ENCODE data around the gene TBL3. TPM values are rescaled to one million over a fixed set of nuclear protein-coding genes. Genes with fewer than 3 reads are reported as not detected.

Gene TBL3
- total RNA-seq, 1 donor from 2014 or later, result 30.7 TPM

DNA sequence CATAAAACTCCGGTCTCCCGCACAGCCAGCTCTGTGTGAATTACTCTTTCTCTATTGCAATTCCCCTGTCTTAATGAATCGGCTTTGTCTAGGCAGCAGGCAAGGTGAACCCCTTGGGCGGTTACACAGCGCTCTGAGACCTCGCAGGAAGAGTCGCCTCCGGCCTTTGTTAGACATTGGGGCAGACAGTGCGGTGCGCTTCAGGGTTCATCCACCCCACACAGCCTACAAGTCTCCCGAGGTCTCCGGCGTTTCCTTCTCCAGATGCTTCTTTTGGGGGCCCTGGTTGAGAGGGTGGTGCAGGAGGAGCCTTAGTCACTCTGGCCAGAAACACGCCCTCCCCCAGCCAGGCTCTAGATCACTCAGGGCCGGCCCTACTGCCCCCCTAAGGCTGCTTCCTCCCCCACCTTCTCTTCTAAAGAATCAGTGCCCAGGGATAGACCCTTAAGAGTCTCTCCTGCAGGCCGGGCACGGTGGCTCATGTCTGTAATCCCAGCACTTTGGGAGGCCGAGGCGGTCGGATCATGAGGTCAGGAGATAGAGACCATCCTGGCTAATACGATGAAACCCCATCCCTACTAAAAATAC lies 27.1 kb upstream of the TBL3 start:
- TF ChIP-seq EZH2 (IDR thresholded peaks at IDR 0.05), result no peak
- TF ChIP-seq, protein P1, sequence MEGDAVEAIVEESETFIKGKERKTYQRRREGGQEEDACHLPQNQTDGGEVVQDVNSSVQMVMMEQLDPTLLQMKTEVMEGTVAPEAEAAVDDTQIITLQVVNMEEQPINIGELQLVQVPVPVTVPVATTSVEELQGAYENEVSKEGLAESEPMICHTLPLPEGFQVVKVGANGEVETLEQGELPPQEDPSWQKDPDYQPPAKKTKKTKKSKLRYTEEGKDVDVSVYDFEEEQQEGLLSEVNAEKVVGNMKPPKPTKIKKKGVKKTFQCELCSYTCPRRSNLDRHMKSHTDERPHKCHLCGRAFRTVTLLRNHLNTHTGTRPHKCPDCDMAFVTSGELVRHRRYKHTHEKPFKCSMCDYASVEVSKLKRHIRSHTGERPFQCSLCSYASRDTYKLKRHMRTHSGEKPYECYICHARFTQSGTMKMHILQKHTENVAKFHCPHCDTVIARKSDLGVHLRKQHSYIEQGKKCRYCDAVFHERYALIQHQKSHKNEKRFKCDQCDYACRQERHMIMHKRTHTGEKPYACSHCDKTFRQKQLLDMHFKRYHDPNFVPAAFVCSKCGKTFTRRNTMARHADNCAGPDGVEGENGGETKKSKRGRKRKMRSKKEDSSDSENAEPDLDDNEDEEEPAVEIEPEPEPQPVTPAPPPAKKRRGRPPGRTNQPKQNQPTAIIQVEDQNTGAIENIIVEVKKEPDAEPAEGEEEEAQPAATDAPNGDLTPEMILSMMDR (IDR thresholded peaks at IDR 0.05), result no peak
- no peak for TF ChIP-seq EZH2phosphoT487 (IDR thresholded peaks at IDR 0.05)
- Histone ChIP-seq H3K27me3 (no peaks in the 10 kb centered on the region), H2AFZ (replicated peaks) (no peak overlapping the region), H3K9me3 (ENCODE audit: low read depth) (no peaks in the 10 kb centered on the region), H3K9ac (no peak overlapping the region), H3K79me2 (ENCODE audit: low read depth) (peaks cover 10% of the 10 kb centered on the region), H3K36me3 (no peaks in the 10 kb centered on the region), H4K20me1 (ENCODE audit: low read depth) (no peaks in the 10 kb centered on the region), H3K4me3 (no peak overlapping the region), H3K4me2 (no peak overlapping the region), H3K27ac (no peak overlapping the region), H3F3A (ENCODE audit: low read depth) (peaks cover 9% of the 10 kb centered on the region), H3K4me1 (peaks cover 7% of the 10 kb centered on the region)
- Mint-ChIP-seq H3K36me3 (no peaks in the 10 kb centered on the region), H3K27ac (no peak overlapping the region), H3K4me1 (peaks cover 15% of the 10 kb centered on the region), H3K4me3 (peak overlapping the region; percentile 92), H3K9me3 (no peaks in the 10 kb centered on the region), H3K27me3 (ENCODE audit: insufficient read depth, low read depth) (peaks cover 2% of the 10 kb centered on the region)
- no peak for DNase-seq (ENCODE audit: low spot score)

DNA sequence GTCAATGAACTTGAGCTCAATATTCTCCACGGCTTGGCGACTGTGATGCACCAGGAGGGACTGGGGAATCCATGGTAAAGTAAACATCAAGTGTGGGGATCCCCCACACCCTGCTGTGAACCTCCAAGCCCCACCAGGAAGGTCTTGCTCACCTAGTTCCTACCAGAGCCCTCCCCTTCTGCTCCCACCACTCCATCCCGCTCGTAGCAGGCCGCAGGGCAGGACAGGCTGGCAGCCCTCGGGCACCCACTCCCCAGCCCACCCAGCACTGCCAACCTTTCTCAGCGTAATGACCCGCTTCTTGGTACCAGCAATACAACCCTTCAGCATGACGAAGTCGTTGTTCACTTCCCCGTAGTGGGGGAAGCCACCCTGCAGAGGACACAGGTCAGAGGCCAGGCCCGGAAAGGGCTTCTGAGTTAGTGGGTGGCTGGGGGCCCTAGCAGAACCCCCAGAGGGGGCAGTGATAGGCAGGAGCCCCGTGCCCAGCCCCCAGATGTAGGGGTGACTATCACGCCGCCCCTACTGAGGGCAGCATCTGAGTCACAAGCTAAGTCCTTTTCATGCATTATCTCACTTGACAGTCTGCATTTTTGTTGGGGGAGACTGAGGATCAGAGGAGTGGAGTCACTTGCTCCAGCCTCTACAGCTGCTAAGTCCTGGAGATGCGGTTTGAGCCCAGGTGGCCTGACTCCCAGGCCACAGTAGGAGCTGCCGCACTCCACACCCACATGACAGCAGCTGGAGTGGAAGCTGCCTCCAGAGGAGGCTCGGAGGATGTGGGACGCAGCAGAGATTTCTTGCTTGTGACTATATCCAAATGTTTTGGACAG lies 26.1 kb upstream of the TBL3 start:
- H2AFZ ChIP-seq (replicated peaks), result no peak overlapping the region

DNA sequence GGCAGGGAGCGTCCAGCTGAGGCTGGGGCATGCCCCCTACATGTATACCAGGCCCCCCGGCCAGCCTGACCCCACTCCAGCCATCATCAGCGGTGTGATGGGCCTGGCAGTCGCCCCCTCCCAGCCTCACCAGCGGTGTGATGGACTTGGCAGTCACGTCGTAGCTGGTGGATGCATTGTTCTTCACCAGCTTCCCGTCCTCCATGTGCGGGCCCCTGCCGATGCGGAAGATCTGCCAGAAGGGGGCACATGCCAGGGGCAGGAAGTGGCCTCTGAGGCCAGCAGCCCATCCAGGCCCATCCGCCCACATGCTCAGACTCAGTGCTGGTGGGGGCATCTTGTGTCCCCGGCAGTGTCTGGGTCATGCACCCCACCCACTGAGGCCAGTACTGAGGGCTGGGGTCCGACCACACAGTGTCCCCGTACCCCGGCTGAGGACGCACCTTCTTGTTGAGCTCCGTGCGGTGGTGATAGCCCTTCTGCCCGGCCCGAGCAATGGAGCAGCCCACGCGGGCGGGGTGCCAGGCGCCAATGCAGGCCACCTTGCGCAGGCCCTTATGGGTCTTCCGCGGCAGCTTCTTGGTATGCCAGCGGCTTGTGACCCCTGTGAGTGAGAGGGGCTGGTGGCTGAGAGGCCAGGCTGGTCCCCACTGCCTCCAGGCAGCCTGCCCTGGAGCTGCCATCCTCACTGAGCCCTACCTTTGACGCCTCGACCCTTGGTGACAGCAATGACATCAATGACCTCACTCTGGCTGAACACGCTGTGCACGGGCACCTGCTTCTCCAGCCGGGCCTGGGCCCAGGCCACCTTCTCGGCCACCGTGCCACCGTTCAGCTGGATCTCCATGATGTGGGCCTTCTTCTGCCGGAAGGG lies 25.1 kb upstream of the TBL3 start:
- Mint-ChIP-seq H3K27me3 (ENCODE audit: insufficient read depth, low read depth) (peaks cover 2% of the 10 kb centered on the region), H3K4me3 (no peak overlapping the region), H3K4me1 (peaks cover 9% of the 10 kb centered on the region), H3K36me3 (no peaks in the 10 kb centered on the region), H3K27ac (no peak overlapping the region), H3K9me3 (no peaks in the 10 kb centered on the region)
- H3K27ac ChIP-seq, result no peak overlapping the region
- H3K4me1 ChIP-seq, result peaks cover 7% of the 10 kb centered on the region
- DNase-seq (ENCODE audit: low spot score), result no peak
- H3K9ac ChIP-seq, result no peak overlapping the region
- H2AFZ ChIP-seq (replicated peaks), result no peak overlapping the region
- H3K4me2 ChIP-seq, result no peak overlapping the region
- H3F3A ChIP-seq (ENCODE audit: low read depth), result peaks cover 9% of the 10 kb centered on the region
- H3K36me3 ChIP-seq, result no peaks in the 10 kb centered on the region
- no peaks in the 10 kb centered on the region for H3K9me3 ChIP-seq (ENCODE audit: low read depth)
- H3K4me3 ChIP-seq, result no peak overlapping the region
- no peaks in the 10 kb centered on the region for H4K20me1 ChIP-seq (ENCODE audit: low read depth)
- H3K27me3 ChIP-seq, result no peaks in the 10 kb centered on the region
- no peak for TF ChIP-seq EZH2 (IDR thresholded peaks at IDR 0.05)
- TF ChIP-seq EZH2phosphoT487 (IDR thresholded peaks at IDR 0.05), result no peak
- TF ChIP-seq, protein P1 (IDR thresholded peaks at IDR 0.05), result no peak
- peaks cover 10% of the 10 kb centered on the region for H3K79me2 ChIP-seq (ENCODE audit: low read depth)

More for the DNA sequence above, 26.1 kb upstream of the TBL3 start:
- H3K27ac ChIP-seq, result no peak overlapping the region
- H3K36me3 ChIP-seq, result no peaks in the 10 kb centered on the region
- H3K9me3 ChIP-seq (ENCODE audit: low read depth), result no peaks in the 10 kb centered on the region
- H3K9ac ChIP-seq, result no peak overlapping the region
- no peaks in the 10 kb centered on the region for H3K27me3 ChIP-seq
- no peak overlapping the region for H3K4me2 ChIP-seq
- H3K4me1 ChIP-seq, result peaks cover 7% of the 10 kb centered on the region
- Mint-ChIP-seq H3K36me3 (no peaks in the 10 kb centered on the region), H3K4me1 (peaks cover 15% of the 10 kb centered on the region), H3K27ac (no peak overlapping the region), H3K9me3 (no peaks in the 10 kb centered on the region), H3K4me3 (no peak overlapping the region), H3K27me3 (ENCODE audit: insufficient read depth, low read depth) (peaks cover 2% of the 10 kb centered on the region)
- H3F3A ChIP-seq (ENCODE audit: low read depth), result peaks cover 9% of the 10 kb centered on the region
- peaks cover 10% of the 10 kb centered on the region for H3K79me2 ChIP-seq (ENCODE audit: low read depth)
- DNase-seq (ENCODE audit: low spot score), result no peak
- H4K20me1 ChIP-seq (ENCODE audit: low read depth), result no peaks in the 10 kb centered on the region
- TF ChIP-seq EZH2 (IDR thresholded peaks at IDR 0.05) (no peak), EZH2phosphoT487 (IDR thresholded peaks at IDR 0.05) (no peak)
- TF ChIP-seq, protein P1 (IDR thresholded peaks at IDR 0.05), result no peak
- H3K4me3 ChIP-seq, result no peak overlapping the region
